Spleen (tissue), 11 donors: ENCODE data around the gene GATD1. TPM values are rescaled to one million over a fixed set of nuclear protein-coding genes. Genes with fewer than 3 reads are reported as not detected.

Source experiments
- DNase-seq: peaks from one replicate; pipeline ENCODE4 v3.0.0-alpha.2; 2020
- H3K27ac ChIP-seq, 8 donors: fragments of 200-600 bp; sonication (generic) in 7 of 8; 1 replicate in 4 of 8; 2 replicates in 4 of 8; pipeline versions ENCODE4 v1.5.0 to v1.8.0; 2016 to 2021; ENCODE audit warnings: inconsistent platforms in 4 of 8, mild to moderate bottlenecking in 4 of 8, moderate library complexity in 1 of 8
- H3K27me3 ChIP-seq, 7 donors: fragments of 200-600 bp; sonication (generic) in 6 of 7; replicated peaks in 1 of 7; 1 replicate in 4 of 7; 2 replicates in 3 of 7; pipeline versions ENCODE4 v1.5.0 to v1.8.0; 2016 to 2021; ENCODE audit warnings: inconsistent platforms in 3 of 7, mild to moderate bottlenecking in 1 of 7
- H3K36me3 ChIP-seq, 6 donors: fragments of 200-600 bp; sonication (generic) in 5 of 6; 1 replicate in 4 of 6; 2 replicates in 2 of 6; pipeline versions ENCODE4 v1.5.0 to v1.8.0; 2016 to 2021; ENCODE audit warnings: inconsistent platforms in 2 of 6
- H3K4me1 ChIP-seq, 6 donors: fragments of 200-600 bp; sonication (generic) in 5 of 6; 1 replicate in 3 of 6; 2 replicates in 3 of 6; pipeline versions ENCODE4 v1.5.0 to v1.8.0; 2016 to 2021; ENCODE audit warnings: inconsistent platforms in 3 of 6
- H3K4me3 ChIP-seq, 8 donors: fragments of 200-600 bp; sonication (generic) in 7 of 8; 1 replicate in 4 of 8; 2 replicates in 4 of 8; pipeline versions ENCODE4 v1.5.0 to v1.8.0; 2016 to 2021; ENCODE audit warnings: inconsistent platforms in 4 of 8, mild to moderate bottlenecking in 4 of 8, moderate library complexity in 2 of 8
- H3K9me3 ChIP-seq, 8 donors: fragments of 200-600 bp; sonication (generic) in 7 of 8; 1 replicate in 4 of 8; 2 replicates in 4 of 8; pipeline versions ENCODE4 v1.5.0 to v1.8.0; 2016 to 2021; ENCODE audit warnings: inconsistent platforms in 4 of 8
- CTCF ChIP-seq, 11 experiments: fragments of 200-600 bp in 7 of 11; fragments of 450-650 bp in 4 of 11; sonication (generic) in 4 of 11; IDR thresholded peaks in 8 of 11; conservative IDR thresholded peaks in 3 of 11; 1 replicate in 7 of 11; 2 replicates in 4 of 11; pipeline versions ENCODE4 v1.4.0 to v1.8.0; 2016 to 2021; ENCODE audit warnings: antibody characterized with exemption in 11 of 11, inconsistent platforms in 4 of 11, mild to moderate bottlenecking in 1 of 11
- POLR2A ChIP-seq, 3 donors: fragments of 450-650 bp; IDR thresholded peaks; one replicate each; pipeline ENCODE4 v1.5.1; 2017; ENCODE audit warnings: antibody characterized with exemption in 3 of 3, mild to moderate bottlenecking in 1 of 3
- POLR2AphosphoS5 ChIP-seq, 3 donors: sonication (generic); formaldehyde crosslinking; IDR thresholded peaks; one replicate each; pipeline ENCODE4 v1.5.1; 2017; ENCODE audit warnings: antibody characterized with exemption in 3 of 3
- WGBS, 5 donors: extraction: QIAGEN DNeasy Blood & Tissue Kit in 3 of 5; methylation state at CpG; one replicate each; pipeline versions ENCODE4 v1.1.5 to v1.1.7; 2013 to 2018; 5-methylcytosine and 5-hydroxymethylcytosine counted together
- intact Hi-C: fragments of 100-400 bp; cut with DNase I; formaldehyde crosslinking; loops from one replicate; pipeline ENCODE4 v1.15.0; 2023; ENCODE audit warnings: low total_unique reads
- polyA plus RNA-seq, 3 donors: library from polyadenylated mRNA; stranded (reverse); fragments of 200-250 nt; gene quantifications; one replicate each; pipeline ENCODE4 v1.2.1, GENCODE V29; 2013
- total RNA-seq, 7 donors: library from RNA; depleted of rRNA in 3 of 7; stranded (reverse); fragments of >200 nt in 3 of 7; fragmentation: NEBNext Ultra II Directional in 4 of 7; extraction: Animal tissue kit (Norgen Biotek cat#: 25700) in 4 of 7; gene quantifications; one replicate each; pipeline versions ENCODE4 v1.1.0 to v1.2.1, GENCODE V29; 2016 to 2021
- donor health status: healthy with polysubstance abuse.
- donor health status: DM: no; HTN: no; CAD: no; lungs with moderate emphysema.
- donor health status: DM: no; HTN: no; CAD: no.
- donor health status: Bipolar disorder and iron deficiency.
- donor health status: healthy.
- donor health status: DM: no; HTN: no; CAD: no.
- donor health status: DM: yes; HTN: yes; CAD: no.

GATD1 gene
- total and polyA plus RNA-seq, 10 donors, result 13.9 to 56.4 (median 35.9) TPM

DNA sequence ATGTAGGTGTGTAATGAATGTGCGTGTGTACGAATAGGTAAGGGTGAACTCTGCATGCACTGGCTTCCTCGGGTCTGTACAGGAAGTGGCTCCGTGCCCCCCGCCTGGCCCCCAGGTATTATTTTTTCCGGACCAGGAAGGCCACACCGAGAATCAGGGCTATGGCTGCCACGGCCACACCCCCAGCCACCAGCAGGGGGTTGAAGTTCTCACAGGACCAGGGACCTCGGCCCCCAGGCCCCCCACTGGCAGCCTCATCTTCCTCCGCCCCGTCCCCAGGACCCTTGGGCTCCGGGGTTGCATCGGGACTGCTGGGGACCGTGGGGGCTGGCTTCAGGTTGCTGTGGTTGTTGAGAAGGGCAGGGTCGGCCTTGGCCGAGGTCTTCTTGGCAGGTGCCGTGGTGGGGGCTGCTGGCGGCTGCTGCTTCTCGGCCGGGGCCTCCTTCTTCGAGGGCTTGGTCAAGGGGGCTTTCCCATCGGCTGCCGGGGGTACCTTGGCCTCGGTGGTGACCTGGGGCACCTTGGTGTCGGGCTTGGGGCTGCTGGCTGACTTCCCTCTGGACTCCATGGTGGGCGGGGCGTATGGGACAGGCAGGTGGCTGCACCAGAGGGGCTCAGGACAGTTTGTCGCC, 10.8 kb upstream of the GATD1 start:
- Histone ChIP-seq H3K27ac (no peak overlapping the region), H3K9me3 (no peaks in the 10 kb centered on the region), H3K4me1 (peaks cover 0 to 31% (median 18%) of the 10 kb centered on the region in 6 donors), H3K36me3 (peaks cover 0 to 25% (median 21%) of the 10 kb centered on the region in 6 donors), H3K4me3 (no peak overlapping the region), H3K27me3 (peaks cover 0 to 36% (median 26%) of the 10 kb centered on the region in 7 donors)
- TF ChIP-seq CTCF (IDR thresholded peaks at IDR 0.05 in 8 of 11, conservative IDR thresholded peaks at IDR 0.05 in 3 of 11) (peak in 1 of 11 experiments; percentile 21), POLR2AphosphoS5 (IDR thresholded peaks at IDR 0.05) (no peak), POLR2A (IDR thresholded peaks at IDR 0.05) (no peak)
- 36 to 51% (median 47%) methylated on average over 19 to 28 of the region's 28 CpGs for WGBS, 5 donors
- DNase-seq, result no peak
- intact Hi-C loops, result no loop called here

DNA sequence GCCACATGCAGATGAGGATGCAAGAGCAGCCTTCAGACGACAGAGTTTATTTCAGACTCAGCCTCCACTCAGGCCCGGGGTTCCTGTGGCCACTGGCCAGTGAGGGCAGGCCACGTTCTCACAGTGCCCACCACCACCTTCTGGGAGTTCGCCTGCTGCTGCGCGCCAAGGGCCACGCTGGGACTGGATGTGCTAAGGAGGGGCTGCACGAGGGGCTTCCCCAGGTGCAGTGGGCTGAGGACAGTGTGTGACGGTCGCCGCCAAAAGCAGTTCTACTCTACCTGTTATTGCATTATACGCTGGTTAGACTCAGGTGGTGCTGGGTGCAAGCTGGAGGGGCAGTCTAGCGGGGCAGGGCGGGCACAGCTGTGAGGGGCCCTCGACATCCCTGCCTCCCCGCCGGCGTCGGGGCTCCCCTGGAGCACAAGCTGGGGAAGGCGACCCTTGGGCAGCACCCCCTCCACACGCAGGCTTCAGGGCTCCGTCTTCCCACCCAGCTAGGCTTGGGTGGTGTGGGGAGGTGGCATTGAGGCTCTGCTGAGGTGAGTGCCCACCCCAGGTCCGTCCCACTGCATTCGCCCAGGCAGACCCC, 9.9 kb upstream of the GATD1 start:
- Histone ChIP-seq H3K4me1 (peaks cover 0 to 31% (median 18%) of the 10 kb centered on the region in 6 donors), H3K9me3 (no peaks in the 10 kb centered on the region), H3K27ac (no peak overlapping the region), H3K4me3 (no peak overlapping the region), H3K27me3 (peaks cover 0 to 36% (median 26%) of the 10 kb centered on the region in 7 donors), H3K36me3 (peaks cover 0 to 16% (median 12%) of the 10 kb centered on the region in 6 donors)
- intact Hi-C loops, result no loop called here
- DNase-seq, result no peak
- TF ChIP-seq POLR2AphosphoS5 (IDR thresholded peaks at IDR 0.05) (peak in 1 of 3 donors; percentile 7), CTCF (IDR thresholded peaks at IDR 0.05 in 8 of 11, conservative IDR thresholded peaks at IDR 0.05 in 3 of 11) (no peak), POLR2A (IDR thresholded peaks at IDR 0.05) (no peak)
- 84 to 93% (median 91%) methylated on average over 22 to 24 of the region's 24 CpGs for WGBS, 5 donors

DNA sequence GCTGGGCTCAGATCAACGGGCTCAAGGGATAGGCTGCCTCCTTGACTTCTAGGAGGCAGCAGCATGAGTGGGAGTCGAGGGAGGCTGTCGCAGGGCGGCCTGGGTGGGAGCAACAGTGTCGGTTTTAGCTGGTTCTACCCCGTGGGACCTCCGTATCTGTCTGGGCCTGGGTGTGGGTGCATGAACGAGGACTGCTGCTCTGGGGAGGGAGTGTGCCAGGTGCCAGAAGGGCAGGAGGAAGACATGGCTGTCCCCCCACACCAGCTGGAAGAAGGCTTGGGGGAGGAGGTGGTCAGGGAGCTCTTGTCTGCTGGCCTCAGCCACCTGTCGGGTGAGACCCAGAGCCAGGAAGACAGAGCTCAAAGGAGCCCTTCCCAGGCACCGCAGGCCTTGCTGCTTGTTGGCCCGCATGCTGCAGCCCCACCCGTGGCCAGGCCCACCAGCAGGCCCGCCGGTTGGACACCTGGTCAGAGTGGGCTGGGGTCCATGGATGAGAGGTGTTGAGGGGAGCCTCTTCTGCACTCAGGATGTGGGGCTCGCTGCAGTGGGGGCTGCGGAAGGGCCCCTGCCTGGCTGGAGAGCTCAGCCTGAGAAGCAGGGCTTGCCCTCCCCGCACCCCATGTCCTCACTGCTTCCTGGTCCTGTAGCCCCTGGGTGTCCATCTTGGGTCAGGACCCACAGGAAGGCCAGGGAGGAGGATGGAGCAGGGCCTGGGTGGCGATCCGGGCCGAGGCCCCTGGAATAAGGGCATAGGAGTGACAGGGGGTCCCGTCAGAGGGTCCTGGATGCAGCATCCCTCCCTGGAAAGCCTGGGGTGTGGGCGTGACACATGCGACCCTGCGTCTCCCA, 9.2 kb upstream of the GATD1 start:
- Histone ChIP-seq H3K27me3 (peaks cover 0 to 36% (median 26%) of the 10 kb centered on the region in 7 donors), H3K9me3 (no peaks in the 10 kb centered on the region), H3K27ac (no peak overlapping the region), H3K4me3 (no peak overlapping the region), H3K4me1 (peaks cover 0 to 31% (median 18%) of the 10 kb centered on the region in 6 donors), H3K36me3 (peaks cover 0 to 9% (median 5%) of the 10 kb centered on the region in 6 donors)
- no peak for DNase-seq
- intact Hi-C loops, result no loop called here
- WGBS, 5 donors, result 66 to 87% (median 81%) methylated on average over 11 to 24 of the region's 24 CpGs
- TF ChIP-seq POLR2A (IDR thresholded peaks at IDR 0.05), result no peak
- peak in 1 of 3 donors; percentile 42 for TF ChIP-seq POLR2AphosphoS5 (IDR thresholded peaks at IDR 0.05)

DNA sequence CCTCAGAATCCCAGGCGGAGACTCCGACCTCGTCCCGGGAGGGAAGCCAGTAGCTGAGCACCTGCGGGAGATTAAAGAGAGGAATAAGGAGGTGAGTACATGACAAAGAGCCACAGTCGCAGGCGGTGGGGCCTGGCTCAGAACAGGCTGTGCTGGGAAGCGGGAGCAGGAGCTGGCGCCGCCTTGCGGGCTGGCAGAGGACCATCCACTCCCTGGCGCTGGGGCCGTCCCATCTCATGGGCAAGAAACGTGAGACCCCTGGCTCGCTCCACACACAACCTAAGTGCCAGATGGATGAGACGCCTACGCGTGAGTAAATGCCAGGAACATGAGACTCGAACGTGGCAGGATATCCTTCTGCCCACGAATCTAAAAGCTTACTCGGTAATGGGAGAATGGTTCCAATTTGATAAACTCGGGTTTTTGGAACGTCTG, 6.3 kb upstream of the GATD1 start:
- WGBS, 5 donors, result 43 to 85% (median 52%) methylated on average over 24 of the region's 24 CpGs
- no peak overlapping the region for H3K27ac ChIP-seq
- DNase-seq, result peak; percentile 80

More for the DNA sequence above, 6.3 kb upstream of the GATD1 start:
- Histone ChIP-seq H3K27me3 (peaks cover 0 to 11% (median 6%) of the 10 kb centered on the region in 7 donors), H3K36me3 (peaks cover 0 to 4% (median 0%) of the 10 kb centered on the region in 6 donors), H3K4me1 (peaks cover 0 to 35% (median 17%) of the 10 kb centered on the region in 6 donors), H3K9me3 (no peaks in the 10 kb centered on the region), H3K4me3 (no peak overlapping the region)
- TF ChIP-seq POLR2A (IDR thresholded peaks at IDR 0.05), result no peak
- peak; percentile 33 to 55 (median 53) for TF ChIP-seq POLR2AphosphoS5 (IDR thresholded peaks at IDR 0.05)
- TF ChIP-seq CTCF (IDR thresholded peaks at IDR 0.05 in 8 of 11, conservative IDR thresholded peaks at IDR 0.05 in 3 of 11), result peak in 8 of 11 experiments; percentile 14 to 73 (median 54)
- intact Hi-C loops, result no loop called here
